HUES64 (cell line): Measurements from ENCODE around the gene HEXIM2.

ENCODE experiments used
- H3K27ac ChIP-seq: 2 replicates; pipeline ENCODE4 v1.7.0; 2013; ENCODE audit warnings: low read depth, low read length, inconsistent platforms
- H3K27me3 ChIP-seq: 2 replicates; pipeline ENCODE4 v1.6.1; 2013; ENCODE audit warnings: mild to moderate bottlenecking, low read length; ENCODE audit not compliant: insufficient read depth
- H3K36me3 ChIP-seq: 2 replicates; pipeline ENCODE4 v1.6.1; 2013; ENCODE audit warnings: mild to moderate bottlenecking, low read length; ENCODE audit not compliant: insufficient read depth
- H3K4me1 ChIP-seq: 2 replicates; pipeline ENCODE4 v1.6.1; 2013; ENCODE audit warnings: mild to moderate bottlenecking, low read length, moderate library complexity; ENCODE audit not compliant: insufficient read depth
- H3K4me3 ChIP-seq: 2 replicates; pipeline ENCODE4 v1.5.1; 2013; ENCODE audit warnings: mild to moderate bottlenecking, low read length, moderate library complexity
- H3K9ac ChIP-seq: 2 replicates; pipeline ENCODE4 v1.6.1; 2013; ENCODE audit warnings: mild to moderate bottlenecking, low read depth, low read length
- H3K9me3 ChIP-seq: 2 replicates; pipeline ENCODE4 v1.6.1; 2013; ENCODE audit warnings: low read depth, low read length; ENCODE audit not compliant: insufficient read depth
- WGBS: fragments of 150-250, 120-280 bp; methylation state at CpG from one replicate; pipeline ENCODE4 v1.1.7; 2013; ENCODE audit warnings: missing lambda C conversion rate; 5-methylcytosine and 5-hydroxymethylcytosine counted together

The HEXIM2 gene

DNA sequence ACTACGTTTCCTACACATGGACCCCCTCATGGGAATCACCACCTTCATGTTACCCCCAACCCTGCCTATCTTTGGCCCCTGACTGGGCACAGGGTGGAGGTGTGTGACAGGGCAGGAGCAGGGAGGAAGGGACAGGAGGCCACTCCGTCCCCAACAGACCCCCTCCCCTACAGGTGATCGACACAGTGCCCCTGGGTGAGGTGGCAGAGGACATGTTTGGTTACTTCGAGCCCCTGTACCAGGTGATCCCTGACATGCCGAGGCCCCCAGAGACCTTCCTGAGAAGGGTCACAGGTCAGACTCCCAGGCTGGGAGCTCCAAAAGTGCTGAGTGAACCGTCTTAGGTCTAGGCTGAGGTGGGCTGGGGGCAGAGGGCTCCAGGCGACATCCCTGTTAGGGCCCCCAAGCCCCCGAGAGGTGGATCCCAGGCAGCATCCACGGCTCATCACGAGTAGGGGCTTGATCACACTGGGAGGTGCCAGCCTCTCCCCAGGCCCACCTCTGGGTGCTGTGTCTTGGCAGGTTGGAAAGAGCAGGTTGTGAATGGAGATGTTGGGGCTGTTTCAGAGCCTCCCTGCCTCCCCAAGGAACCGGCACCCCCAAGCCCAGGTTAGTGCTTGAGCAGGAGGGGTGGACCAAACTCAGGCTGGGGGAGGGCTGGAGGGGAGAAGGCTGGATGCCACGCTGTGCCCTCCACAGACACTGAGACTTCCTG lies 24.7 kb upstream of the HEXIM2 start:
- H3K27me3 ChIP-seq: no peaks in the 10 kb centered on the region
- 88% methylated on average over 11 of the region's 12 CpGs for WGBS
- H3K4me1 ChIP-seq: no peaks in the 10 kb centered on the region
- no peaks in the 10 kb centered on the region for H3K9me3 ChIP-seq
- no peak overlapping the region for H3K9ac ChIP-seq
- no peak overlapping the region for H3K27ac ChIP-seq
- no peaks in the 10 kb centered on the region for H3K36me3 ChIP-seq
- no peak overlapping the region for H3K4me3 ChIP-seq

DNA sequence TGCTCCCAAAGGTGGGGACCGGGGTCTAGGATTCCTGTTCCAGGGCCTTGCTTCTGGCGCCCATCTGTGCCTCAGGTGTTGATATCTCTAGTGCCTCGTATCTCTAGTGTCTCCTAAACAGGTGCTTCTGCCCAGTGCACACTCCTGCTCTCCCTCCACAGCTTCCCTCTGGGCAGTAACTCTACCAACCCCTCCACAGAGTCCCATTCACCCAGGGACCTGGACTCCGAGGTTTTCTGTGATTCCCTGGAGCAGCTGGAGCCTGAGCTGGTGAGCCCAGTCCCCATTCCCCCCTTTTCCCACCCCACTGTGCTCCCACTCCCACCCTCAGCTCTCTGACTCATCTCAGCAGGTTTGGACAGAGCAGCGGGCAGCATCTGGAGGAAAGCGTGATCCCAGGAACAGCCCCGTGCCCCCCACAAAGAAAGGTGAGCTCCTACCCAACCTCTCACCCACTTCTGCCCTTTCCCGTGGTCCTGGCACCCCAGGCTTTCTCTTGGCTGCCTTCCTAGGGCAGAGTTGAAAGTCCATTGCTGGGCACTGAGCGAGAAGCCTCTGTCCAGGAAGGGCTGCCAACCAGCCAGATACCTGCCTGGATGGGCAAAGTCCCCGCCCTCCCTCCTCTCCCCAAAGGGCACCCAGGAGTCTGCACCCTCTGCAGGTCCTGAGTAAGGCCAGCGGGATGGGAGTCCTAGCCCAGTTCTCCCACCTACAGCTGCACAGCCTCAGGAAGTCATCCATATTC lies 23.9 kb upstream of the HEXIM2 start:
- no peak overlapping the region for H3K4me3 ChIP-seq
- no peaks in the 10 kb centered on the region for H3K27me3 ChIP-seq
- WGBS: 91% methylated on average over 11 of the region's 11 CpGs
- no peaks in the 10 kb centered on the region for H3K36me3 ChIP-seq
- H3K9ac ChIP-seq: no peak overlapping the region
- H3K9me3 ChIP-seq: no peaks in the 10 kb centered on the region
- H3K27ac ChIP-seq: no peak overlapping the region
- no peaks in the 10 kb centered on the region for H3K4me1 ChIP-seq

DNA sequence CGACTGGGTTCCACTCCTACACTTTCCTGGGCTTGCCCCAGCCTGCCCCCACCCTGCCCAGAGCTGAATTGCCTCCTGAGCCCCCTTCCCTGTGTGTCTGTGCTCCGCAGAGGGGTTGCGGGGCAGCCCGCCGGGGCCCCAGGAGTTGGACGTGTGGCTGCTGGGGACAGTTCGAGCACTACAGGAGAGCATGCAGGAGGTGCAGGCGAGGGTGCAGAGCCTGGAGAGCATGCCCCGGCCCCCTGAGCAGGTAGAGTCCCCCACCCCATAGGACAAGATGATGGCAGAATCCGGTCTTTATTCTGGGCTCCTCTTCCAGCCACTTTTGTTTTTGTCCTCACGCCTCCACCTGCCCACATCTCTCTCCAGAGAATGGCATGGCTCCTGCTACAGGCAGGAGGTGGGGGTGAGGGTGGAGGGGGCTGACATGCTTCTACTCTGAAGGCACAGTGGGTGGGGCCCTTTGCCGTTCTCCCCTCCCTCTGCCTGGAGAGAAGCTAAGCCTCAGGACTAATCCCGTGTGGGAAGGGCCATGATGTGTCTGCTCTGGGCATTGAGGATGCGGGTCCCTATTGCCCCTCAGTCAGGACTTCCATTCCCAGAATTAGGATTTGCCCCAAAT lies 22.7 kb upstream of the HEXIM2 start:
- peaks cover 6% of the 10 kb centered on the region; the same call in 1 of the 2 replicates for H3K4me1 ChIP-seq
- H3K9me3 ChIP-seq: no peaks in the 10 kb centered on the region
- no peak overlapping the region for H3K9ac ChIP-seq
- no peak overlapping the region for H3K4me3 ChIP-seq
- no peak overlapping the region; the same call in 1 of the 2 replicates for H3K27ac ChIP-seq
- no peaks in the 10 kb centered on the region for H3K36me3 ChIP-seq
- no peaks in the 10 kb centered on the region for H3K27me3 ChIP-seq
- 70% methylated on average over 14 of the region's 14 CpGs for WGBS

DNA sequence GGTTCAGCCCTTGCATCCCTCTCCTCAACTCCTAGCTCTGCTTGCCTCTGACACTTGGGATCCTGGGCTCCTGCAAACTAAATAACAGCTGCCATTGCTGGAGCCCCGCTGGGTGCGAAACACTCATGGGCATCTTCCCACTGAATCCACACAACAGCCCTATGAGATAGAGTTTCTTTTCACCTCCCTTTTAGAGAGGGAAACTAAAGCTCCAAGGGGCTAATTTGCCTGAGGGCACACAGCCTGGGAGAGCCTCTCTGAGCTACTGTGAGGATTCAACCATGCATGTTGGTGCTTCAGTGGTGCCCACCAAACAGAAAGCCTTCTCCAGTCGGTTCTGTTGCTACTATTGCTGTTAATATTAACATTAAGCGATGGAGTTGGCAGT lies 22.1 kb upstream of the HEXIM2 start:
- no peak overlapping the region for H3K9ac ChIP-seq
- no peak overlapping the region for H3K4me3 ChIP-seq
- H3K27me3 ChIP-seq: no peaks in the 10 kb centered on the region
- 90% methylated on average over 4 of the region's 4 CpGs for WGBS
- H3K36me3 ChIP-seq: no peaks in the 10 kb centered on the region
- H3K9me3 ChIP-seq: no peaks in the 10 kb centered on the region
- H3K4me1 ChIP-seq: peaks cover 6% of the 10 kb centered on the region; the same call in 1 of the 2 replicates
- no peak overlapping the region; the same call in 1 of the 2 replicates for H3K27ac ChIP-seq

DNA sequence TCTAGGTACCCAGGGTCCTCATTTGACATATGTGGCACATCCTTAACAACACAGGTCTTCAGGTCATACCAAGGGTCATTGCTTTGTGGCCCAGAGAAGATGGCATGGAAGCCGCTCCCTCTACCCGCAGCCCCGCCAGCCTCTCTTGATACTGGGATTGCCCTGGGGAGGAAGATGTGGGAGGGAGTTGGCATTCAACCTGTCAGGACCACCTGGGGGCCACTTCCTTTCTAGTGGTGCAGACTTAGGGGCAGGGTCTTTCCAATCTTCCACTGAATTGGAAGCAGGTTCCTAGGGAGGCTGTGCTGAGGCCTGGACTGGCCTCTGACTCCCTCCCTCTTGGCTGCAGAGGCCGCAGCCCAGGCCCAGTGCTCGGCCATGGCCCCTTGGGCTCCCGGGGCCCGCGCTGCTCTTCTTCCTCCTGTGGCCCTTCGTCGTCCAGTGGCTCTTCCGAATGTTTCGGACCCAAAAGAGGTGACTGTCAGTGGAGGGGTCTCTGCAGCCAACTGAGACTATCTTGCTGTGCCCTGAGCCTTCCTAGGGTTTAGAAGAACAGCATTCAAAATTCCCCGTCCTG lies 18.5 kb upstream of the HEXIM2 start:
- H3K36me3 ChIP-seq: no peaks in the 10 kb centered on the region
- no peaks in the 10 kb centered on the region for H3K9me3 ChIP-seq
- peak overlapping the region; percentile 62; the same call in 1 of the 2 replicates for H3K27ac ChIP-seq
- 45% methylated on average over 13 of the region's 13 CpGs for WGBS
- peak overlapping the region; percentile 65 for H3K4me3 ChIP-seq
- H3K4me1 ChIP-seq: peaks cover 16% of the 10 kb centered on the region
- H3K27me3 ChIP-seq: no peaks in the 10 kb centered on the region
- no peak overlapping the region for H3K9ac ChIP-seq

DNA sequence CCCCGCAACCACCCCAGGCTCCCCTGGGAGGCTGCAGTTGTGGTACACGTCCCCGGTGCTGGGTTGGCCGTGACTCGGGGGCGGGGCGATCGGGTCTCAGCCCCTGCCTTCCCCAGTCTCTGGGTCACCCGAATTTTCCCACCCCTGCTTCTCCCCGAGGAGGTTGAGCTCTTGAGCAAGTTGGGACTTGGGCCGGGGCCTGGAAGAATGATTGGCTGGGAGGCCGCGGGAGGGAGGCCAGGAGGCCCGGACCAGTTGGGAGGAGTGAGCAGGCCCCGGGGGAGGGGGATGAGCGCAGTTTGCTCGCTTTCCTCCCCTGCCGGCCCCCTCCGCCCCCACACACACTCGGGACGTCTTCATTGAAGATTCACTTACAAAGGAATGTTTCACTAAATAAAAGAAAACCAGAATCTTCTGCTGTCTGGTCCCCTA lies 17.9 kb upstream of the HEXIM2 start:
- Histone ChIP-seq H3K27ac (peak overlapping the region; percentile 62; the same call in 1 of the 2 replicates), H3K4me1 (peaks cover 16% of the 10 kb centered on the region), H3K36me3 (no peaks in the 10 kb centered on the region), H3K9me3 (no peaks in the 10 kb centered on the region), H3K9ac (peak overlapping the region; percentile 43), H3K27me3 (no peaks in the 10 kb centered on the region), H3K4me3 (peak overlapping the region; percentile 65)
- WGBS: 4% methylated on average over 19 of the region's 21 CpGs

DNA sequence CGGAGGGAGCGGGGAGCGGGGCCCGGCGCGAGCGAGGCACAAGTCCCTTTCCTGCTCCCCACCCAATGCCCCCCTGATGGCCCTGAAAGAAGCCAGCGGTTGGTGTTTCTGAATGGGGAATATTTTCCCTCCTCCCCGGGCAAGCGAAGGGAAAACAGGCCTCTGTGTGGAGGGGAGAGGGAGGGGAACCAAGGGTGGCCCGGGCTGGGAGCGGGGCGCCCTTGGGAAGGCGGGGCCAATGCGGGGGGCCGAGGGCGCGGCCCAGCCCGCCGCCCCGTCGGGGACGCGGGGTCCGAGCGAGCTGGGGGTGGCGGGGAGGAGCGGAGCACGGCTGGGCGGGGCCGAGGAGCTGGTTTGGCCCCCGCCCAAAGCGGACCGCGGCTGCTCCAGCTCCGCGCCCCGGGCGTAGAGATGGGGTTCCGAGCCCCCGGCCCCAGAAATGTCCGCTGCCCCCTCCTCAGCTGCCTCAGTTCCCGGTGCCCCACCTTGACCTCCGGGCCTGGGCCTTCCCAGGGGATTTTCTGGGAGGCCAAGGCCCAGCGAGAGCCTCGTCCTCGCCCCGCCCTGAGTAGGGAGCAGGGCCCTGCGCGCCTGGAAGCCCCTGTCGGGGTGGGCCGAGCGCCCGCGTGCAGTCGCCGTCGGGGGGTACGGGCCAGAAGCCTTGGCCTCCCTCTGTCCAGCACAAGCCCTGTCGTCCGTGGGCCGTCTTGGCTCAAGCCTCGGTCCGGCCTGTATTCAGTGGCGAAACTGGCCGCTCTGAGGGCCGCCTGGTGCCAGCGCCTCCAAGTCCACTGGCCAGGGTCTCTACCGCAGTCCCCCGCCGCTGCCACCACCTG lies 17.3 kb upstream of the HEXIM2 start:
- Histone ChIP-seq H3K27ac (peak overlapping the region; percentile 62; the same call in 1 of the 2 replicates), H3K36me3 (no peaks in the 10 kb centered on the region), H3K9me3 (no peaks in the 10 kb centered on the region), H3K4me3 (peak overlapping the region; percentile 65), H3K27me3 (no peaks in the 10 kb centered on the region), H3K4me1 (peaks cover 16% of the 10 kb centered on the region), H3K9ac (peak overlapping the region; percentile 43)
- WGBS: 19% methylated on average over 71 of the region's 71 CpGs

DNA sequence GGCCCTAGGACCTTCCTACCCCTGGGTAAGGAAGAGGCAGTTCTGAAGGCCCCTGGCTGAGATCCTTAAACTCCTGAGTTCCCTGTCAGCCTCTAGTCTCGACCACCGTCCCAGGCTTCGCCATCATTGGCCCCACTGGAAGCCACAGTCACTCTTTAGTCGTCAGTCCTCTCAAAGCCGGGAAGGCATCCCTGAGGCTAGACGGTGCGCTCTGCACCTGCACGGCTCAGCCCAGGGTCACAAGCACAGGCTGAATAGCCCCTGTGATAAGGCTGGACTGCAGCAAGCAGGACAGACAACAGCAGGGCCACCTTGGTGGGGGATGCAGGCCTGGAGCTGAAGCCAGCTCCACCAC lies 16.7 kb upstream of the HEXIM2 start:
- 77% methylated on average over 8 of the region's 8 CpGs for WGBS
- Histone ChIP-seq H3K36me3 (no peaks in the 10 kb centered on the region), H3K27ac (no peak overlapping the region), H3K27me3 (no peaks in the 10 kb centered on the region), H3K4me1 (peaks cover 16% of the 10 kb centered on the region), H3K4me3 (peak overlapping the region; percentile 65), H3K9ac (peak overlapping the region; percentile 35; the same call in 1 of the 2 replicates), H3K9me3 (no peaks in the 10 kb centered on the region)

DNA sequence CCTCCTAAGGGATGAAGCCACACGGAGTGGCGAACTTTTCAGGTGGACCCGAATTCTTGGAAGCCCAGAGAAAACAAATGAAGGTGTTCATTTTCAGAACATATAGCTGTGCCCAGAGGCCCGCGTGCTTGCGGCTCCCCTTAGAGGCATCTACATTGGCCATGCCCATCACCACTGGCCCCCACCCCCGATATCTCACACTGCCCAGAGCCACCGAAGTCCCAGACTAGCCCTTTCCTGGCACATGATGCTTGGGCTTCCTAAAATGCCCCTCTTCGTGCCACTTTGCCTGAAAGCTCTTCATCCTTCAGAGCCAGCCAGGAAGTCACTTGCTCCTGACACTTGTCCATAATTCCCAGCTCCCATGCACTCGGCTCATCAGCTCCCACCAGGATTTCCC lies 15.5 kb upstream of the HEXIM2 start:
- H3K36me3 ChIP-seq: no peaks in the 10 kb centered on the region
- H3K4me3 ChIP-seq: no peak overlapping the region
- no peaks in the 10 kb centered on the region for H3K27me3 ChIP-seq
- H3K9ac ChIP-seq: no peak overlapping the region
- H3K9me3 ChIP-seq: no peaks in the 10 kb centered on the region
- H3K27ac ChIP-seq: no peak overlapping the region
- peaks cover 24% of the 10 kb centered on the region for H3K4me1 ChIP-seq
- 93% methylated on average over 10 of the region's 10 CpGs for WGBS

DNA sequence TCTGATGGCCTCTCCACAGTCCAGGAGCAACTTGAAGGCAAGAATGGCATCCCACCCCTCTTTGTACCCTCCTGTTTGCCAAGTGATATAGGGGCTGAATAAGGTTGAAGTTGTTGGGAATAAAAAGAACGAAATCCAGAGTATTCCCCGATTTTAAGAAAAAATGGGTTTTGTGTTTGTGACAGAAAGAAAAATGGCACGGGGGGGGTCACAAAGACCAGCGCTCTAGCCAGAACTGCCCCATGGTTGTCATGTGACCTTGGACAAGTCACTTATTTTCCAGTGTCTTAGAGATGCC lies 15.1 kb upstream of the HEXIM2 start:
- Histone ChIP-seq H3K36me3 (no peaks in the 10 kb centered on the region), H3K9me3 (no peaks in the 10 kb centered on the region), H3K9ac (no peak overlapping the region; the same call in 1 of the 2 replicates), H3K4me1 (peaks cover 28% of the 10 kb centered on the region), H3K4me3 (peak overlapping the region; percentile 82; the same call in 1 of the 2 replicates), H3K27ac (no peak overlapping the region), H3K27me3 (no peaks in the 10 kb centered on the region)
- 90% methylated on average over 4 of the region's 4 CpGs for WGBS
